Mucosa of gallbladder (tissue), 1 donor: ENCODE results near the gene CLCF1. TPM values are rescaled to one million over a fixed set of nuclear protein-coding genes. Genes with fewer than 3 reads are reported as not detected.

Source experiments
- DNase-seq: peaks from one replicate; pipeline ENCODE4 v3.0.0-alpha.2; 2020; ENCODE audit warnings: low spot score
- total RNA-seq: library from RNA; stranded (reverse); gene quantifications from one replicate; pipeline ENCODE4 v1.2.1, GENCODE V29; 2021
- donor health status: DM: no; HTN: no; CAD: no.

Gene CLCF1
- total RNA-seq: 4.0 TPM

DNA sequence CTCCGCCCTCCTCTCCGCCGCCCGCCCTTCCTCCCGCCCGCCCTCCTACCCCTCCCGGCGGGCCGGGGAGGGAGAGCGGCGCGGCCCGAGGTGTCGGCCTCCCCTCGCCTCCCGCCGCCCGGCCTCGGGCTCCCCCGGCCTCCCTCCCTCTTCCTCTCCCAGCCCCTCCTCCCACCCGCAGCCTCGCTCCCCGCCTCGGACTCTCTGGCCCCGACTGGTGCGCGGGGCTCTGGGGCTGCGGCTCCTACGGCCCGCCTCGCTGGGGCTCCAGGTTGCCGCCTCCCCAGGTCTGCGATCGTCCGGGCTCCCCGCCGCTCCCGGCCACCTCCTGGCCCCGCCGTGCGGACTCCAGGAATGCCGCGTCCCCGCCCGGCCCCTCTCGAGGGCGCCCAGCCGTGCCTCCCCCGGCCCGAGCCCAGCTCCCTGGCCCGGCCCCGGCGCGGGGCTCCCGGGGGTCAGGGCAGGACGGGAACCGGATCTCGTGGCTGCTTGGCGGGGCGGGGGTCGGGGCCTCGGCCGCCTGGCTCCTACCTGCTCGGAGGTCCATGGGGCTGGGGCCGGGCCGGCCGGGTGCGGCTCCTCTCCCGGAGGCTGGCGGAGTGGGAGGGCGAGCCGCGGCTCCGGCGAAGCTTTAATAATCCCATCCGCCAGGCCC, at the start of gene CLCF1:
CLCF1 (minus strand) TSS at position 606 of the 655 bp plus-strand sequence; CDS start at position 547, 59 bp downstream.
- peak; percentile 59 for DNase-seq

DNA sequence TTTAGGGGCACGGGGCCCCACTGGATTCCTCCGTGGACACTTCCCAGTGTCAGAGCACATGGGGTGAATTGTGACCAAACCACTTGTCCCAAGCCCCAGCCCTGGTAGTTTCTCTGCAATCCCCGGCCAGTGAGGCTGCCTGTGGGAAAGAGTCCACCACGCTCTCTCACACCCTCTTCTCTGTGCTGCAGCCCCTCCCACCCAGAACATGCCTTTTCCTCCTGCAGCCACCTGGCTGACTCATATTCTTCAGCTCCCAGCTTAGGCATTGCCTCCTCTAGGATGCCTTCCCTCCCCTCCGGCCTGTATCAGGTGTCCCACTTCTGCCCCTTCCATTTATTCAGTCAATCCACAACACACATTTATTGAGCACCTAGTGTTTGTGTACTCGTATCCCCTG, 49.5 kb upstream of the CLCF1 start:
- DNase-seq: no peak

DNA sequence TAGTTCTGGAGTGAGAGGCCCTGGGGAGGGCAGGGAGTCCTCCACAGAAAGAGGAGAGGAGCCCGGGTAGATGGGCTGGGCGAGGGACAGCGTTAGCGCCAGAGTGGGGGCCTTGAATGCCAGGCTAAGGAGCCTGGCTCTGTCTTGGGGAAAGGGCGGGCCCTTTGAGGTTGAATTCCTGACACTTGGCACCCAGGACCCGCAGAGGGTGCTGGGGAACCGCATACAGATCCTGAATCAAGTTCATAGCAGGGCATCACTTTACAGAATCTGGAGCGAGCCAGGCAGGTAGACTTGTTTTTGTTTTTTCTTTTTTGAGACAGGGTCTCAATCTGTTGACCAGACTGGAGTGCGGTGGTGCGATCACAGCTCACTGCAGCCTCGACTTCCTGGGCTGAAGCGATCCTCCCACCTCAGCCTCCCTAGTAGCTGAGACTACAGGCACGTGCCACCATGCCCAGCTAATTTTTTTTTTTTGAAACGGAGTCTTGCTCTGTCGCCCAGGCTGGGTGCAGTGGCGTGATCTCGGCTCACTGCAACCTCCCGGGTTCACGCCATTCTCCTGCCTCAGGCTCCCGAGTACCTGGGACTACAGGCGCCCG, 48.1 kb upstream of the CLCF1 start:
- DNase-seq: no peak

DNA sequence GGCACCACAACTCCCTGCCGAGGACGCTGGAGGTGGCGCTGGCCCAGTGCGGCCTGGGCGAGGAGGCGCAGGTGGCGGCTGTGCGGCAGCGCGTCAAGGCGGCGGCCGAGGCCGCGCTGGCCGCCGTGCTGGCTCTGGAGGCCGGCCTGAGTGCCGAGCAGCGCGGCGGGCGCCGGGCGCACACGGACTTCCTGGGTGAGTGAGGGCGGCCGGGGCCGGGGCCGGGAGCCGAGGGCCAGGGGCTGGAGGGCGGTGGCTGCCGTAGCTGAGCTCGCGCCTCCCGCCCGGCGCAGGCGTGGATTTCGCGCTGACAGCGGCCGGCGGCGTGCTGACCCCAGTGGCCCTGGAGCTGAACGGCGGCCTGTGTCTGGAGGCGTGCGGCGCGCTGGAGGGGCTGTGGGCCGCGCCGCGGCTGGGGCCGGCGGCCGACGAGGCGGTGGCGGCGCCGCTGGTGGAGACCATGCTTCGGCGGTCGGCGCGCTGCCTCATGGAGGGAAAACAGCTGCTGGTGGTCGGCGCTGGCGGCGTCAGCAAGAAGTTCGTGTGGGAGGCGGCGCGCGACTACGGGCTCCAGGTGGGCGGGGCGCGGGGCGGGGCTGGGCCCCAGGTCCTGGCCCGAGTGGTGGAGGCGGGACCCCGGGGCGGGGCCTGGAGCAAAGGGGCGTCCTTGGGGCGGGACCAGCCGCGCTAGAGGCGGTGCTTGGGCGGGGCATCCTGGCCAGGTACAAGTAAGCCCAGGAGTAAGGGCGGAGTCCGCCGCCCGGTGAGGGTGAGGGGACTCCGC, 47.4 kb upstream of the CLCF1 start:
- peak; percentile 97 for DNase-seq

DNA sequence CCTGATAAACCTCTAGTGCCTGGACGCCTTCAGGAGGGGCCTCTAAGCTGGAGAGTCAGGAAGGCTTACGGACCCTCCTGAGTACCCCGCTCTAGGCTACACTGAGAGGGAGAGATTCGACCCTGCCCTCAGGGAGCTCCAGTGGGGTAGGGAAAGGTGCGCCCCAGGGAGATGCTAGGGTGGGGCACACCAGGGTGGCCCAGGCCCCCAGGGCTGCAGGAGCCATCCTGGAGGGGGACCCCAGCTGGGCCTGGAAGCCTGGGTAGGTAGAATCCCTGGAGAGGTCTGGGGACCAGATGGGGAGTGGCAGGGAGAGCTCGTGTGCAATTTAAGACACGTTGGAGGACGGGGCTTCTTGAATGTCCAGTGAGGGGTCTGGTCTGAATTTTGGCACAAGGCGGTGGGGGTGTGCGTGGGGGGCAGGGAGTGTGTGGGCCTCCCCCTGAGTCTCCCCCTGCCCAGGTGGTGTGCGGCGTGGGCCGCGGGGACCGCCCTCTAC, 46.8 kb upstream of the CLCF1 start:
- no peak for DNase-seq

DNA sequence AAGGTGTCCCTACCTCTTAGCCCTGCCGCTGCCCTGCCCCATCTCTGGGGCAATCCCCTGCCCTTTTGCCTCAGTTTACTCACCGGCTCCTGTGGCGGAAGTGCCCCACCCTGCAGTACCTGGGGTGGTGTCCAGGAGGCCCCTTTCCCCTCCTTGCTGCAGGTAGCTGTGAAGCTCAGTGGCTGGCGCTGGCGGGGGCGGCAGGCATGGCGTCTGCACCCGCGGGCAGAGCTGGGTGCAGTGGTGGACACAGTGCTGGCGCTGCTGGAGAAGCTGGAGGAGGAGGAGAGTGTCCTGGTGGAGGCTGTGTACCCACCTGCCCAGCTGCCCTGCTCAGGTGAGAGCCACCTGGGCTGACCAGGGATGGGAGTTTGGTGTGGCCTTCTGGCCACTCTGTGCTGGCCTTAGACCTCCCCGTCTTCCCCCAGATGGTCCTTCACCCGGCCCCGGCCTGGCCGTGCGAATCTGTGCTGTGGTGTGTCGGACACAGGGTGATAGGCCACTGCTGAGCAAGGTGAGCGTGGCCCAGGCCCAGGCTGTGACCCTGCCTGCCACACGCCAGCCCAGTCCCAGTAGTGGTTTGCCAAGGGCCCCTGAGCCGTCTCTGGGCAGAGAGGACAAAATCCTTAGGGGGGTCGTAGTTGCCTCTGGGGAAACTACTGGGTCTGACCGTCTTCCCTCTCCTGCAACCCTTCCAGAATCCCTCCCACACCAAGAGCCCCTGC, 46.1 kb upstream of the CLCF1 start:
- no peak for DNase-seq

DNA sequence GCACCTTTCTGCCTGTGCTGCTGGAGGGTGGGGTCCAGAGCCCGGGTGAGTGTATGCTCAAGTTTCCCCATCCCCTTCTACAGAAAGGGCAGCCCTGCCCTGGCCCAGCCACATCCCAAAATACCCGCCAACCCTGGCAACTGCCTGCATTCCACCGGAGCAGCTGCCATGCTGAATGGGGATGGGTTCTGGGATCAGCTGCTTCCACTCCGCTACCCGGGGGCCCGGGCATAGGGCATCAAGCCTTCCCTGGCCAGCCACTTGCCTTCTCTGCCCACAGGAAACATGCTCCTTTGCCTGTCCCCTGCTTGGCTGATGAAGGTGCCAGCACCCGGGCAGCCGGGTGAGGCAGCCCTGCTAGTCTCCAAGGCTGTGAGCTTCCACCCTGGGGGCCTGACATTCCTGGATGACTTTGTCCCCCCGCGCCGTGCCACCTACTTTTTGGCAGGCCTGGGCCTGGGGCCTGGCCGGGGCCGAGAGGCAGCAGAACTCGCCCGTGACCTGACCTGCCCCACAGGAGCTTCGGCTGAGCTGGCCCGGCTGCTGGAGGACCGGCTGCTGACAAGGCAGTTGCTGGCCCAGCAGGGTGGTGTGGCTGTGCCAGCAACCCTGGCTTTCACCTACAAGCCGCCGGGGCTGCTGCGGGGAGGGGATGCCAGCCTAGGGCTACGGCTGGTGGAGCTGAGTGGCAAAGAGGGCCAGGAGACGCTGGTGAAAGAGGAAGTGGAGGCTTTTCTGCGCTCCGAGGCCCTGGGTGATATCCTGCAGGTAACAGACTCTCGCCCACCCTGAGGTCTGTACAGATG, 45.3 kb upstream of the CLCF1 start:
- no peak for DNase-seq

DNA sequence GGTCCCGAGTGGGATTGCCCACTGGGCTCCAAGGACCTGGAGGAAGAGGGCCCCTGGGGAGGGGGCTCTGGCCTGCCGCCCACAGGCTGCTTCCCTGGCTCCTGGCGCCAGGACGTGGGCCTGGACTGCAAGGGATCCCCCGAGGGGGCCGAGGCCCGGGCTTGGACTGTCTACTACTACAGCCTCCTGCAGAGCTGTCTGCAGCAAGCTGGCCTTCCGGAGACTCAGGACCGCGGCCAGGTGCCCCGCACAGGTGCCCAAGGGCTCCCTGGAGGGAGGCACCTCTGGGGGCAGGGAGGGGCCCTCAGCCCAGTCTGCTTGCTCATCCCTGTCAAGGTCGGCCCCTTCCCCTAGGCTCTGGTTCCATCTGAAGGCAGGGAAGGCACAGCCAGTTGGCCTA, 44.0 kb upstream of the CLCF1 start:
- no peak for DNase-seq

DNA sequence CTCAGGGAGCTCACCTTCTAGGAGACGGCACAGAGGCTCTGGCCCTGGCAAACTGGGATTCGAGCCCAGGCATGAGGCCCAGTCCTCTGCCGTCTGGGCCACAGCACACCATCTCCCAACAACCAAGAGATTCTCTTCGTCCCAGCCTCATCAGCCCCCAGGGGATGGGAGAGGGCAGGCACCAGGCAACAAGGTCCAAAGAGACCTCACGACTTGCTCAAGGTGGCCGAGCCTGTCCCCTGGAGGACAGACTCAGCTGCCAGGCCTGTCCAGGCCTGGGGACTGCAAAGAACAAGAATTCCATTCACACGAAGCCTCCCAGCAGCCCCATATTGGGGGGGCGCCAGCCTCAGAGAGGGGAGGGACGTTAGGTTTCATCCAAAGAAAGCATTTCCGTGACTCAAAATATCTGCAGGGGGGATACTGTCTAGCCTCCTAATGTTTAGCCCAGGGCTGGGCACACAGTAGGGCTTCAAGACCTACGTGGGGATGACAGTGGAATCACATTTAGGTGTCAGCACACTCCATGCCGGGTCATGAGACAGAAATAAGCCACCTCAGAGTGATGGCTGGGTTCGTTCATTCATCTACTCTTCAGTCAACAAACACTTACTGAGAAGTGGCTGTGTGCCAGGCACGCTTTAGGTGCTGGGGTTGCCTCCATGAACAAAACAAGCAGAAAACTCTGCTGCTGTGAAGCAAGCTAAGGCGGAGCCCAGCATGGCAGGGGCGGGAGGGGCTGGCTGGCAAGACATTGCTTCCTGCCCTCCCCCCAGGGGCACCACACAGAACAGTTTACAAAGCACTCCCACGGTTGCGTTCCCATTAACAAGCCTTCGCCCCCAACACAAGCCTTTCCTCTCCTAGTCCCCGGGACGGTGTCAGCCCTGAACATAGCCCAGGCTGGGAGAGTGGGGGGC, 43.3 kb upstream of the CLCF1 start:
- DNase-seq: peak; percentile 42

DNA sequence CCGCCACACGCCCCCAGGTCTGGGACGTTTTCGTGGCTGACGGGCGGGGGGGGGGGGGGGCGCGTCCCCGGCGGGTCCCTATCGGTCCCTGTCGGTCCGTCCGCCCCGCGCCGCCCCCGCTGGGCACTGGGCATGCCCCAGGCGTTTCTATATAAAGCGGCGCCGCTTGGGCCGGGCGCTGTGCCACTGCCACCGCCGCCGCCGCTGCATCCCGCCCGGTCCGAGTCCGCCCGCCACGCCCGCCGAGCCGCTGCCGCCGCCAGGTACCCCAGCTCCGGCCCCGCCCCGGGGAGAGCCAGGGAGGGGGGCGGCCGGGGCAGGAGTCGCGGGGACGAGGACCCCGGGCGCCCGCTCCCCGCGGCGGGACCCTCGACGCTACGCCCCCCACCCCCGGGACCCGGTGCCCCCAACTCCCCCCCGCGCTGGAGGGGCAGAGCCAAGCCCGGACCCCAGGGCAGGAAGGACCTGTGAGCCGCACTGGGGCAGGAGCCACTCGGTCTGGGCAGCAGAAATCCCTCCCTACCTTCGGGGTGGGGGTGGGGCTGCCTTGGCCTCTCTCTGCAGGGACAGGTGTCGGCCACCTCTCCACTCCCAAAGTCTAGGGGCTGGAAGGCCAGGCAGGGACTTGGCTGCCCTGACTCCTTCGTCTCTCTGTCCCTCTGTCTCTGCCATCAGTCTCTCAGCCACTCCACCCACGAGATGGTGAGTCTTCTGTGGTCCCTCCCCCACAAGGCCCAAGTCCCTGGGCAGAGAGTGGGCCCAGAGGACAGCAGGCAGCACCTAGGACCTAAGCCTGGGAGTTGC, 42.3 kb upstream of the CLCF1 start, which contains the start of gene CARNS1:
CARNS1 (plus strand) TSS at position 178 of the 804 bp plus-strand sequence; CDS start at position 700, 522 bp downstream.
- no peak for DNase-seq

DNA sequence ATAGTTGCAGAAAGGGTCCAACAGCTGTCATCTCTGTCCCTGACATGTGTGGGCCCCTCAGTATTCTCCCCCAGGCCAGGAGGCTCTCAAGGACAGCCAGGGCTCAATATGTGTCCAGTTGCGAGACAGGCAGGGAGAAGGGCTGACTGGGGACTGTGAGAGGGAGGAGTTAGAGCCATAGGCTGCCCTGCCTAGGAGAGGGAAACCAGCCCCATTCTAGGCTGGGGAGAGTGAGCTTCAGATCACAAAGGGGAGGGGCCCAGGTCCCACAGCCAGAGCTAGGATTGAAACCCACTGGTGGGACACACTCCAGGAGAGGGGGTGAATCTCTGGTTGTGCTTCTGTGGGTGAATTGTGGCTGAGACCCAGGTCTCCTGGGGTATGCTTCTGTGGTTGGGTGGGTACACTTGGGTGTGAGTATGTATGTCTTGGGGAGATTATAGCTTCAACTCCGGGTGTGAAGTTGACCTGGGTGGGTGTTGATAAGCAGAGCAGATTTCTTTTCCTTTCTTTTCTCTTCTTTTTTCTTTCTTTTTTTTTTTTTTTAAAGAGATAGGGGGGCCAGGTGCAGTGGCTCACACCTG, 40.0 kb upstream of the CLCF1 start:
- no peak for DNase-seq

DNA sequence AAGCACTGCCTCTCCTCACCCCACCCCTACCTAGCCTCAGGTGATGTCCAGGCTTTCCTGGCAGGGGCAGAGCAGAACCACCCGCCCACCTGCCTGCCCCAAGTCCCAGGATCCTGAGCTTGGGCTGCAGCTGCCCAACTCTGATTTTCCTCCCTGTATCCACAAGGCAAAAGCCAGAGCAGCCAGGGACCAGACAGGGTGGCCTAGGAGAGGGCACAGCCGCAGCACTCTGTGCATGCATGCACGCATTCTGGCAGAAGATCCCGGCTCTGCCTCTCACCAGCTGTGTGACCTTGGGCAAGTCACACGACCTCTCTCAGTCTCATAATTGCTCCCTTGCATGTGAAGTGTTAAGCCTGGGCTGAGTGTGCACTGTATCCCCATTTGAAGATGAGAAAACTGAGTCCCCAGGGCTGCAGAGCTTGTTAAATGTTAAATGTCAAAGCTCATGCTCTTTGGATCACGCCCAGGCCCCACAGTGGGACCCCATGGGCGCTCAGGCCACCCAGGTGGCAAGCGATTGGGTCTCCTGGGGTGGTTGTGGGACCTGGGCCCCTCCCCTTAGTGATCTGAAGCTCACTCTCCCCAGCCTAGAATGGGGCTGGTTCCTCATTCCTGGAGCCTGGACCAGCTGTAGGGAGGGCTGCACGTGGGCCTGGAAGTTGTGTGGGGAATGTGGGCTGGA, 39.2 kb upstream of the CLCF1 start:
- DNase-seq: no peak

DNA sequence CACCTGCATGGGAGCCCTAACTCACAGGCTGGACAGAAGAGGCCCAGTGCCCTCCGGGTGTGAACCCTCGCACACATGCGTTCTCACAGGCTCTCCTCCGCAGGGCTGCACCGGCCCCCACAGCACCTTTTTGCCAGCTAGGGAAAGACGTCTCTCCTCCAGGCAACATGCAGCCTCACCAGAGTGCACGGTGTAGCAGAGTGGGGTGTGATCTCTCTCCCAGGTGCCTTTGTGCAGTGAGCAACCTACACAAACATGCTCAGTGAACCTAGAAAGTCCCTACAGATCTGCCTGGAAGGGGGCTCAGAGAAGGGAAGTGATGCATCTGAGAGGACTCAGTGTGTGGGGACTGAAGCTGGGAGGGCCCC, 38.4 kb upstream of the CLCF1 start:
- no peak for DNase-seq

DNA sequence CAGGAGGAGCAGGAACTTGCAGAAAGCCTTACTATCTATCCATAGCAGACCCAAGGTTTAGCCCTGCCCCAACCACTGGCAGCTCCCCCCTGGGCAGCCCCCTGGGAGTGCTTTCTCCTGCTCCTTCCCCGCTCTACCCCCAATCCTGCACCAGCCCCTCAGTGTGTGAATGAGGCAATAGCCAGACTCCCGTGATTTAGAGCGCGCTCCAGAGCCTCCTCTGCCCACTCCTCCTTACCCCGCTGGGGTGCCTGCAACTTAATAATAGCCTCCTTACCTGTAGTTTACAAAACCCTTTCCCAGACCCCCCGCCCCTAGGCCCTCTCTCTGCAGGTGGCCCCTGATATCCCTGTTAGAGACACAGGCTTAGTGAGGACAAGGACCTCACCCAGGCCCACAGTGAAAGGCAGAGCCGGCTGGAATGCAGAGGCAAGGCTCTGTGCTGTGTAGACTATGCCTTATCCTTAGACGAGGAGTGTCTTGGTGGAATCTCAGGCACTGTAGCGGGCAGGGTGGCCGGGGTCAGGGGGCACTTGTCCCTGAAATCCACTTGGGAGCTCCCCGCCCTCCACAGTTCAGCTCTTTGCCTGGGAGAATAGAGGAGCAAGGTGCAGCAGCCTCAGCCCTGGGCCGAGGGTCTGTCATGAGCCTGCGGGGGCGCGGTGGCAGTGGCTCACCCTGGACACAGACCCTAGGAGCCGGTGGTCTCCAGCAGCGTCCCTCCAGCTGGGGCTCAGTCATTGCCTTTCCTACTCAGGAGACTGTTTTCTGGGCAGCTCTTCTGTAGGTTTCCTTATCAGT, 37.8 kb upstream of the CLCF1 start:
- no peak for DNase-seq

DNA sequence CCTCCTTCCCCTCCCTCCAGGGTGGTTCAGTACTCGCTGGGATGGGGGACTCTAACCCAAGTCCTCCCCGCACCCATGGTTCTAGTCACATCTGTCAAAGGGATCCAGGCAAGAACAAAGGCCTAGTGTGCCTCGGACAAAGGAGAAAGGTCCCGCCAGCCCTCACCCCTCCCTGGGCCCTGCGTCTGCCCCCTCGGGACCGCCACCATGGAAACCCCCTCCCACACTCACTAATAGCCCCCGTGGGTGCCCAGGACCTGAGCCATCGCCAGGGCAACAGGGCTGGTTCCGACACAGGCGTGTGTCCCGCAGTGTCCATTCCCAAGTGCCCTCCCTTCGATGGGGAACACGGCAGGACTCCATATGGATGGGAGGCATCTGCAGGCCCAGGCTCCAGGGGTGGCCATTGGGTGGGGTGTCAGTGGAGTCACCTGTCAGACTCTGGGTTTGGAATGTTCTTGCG, 37.0 kb upstream of the CLCF1 start:
- no peak for DNase-seq

DNA sequence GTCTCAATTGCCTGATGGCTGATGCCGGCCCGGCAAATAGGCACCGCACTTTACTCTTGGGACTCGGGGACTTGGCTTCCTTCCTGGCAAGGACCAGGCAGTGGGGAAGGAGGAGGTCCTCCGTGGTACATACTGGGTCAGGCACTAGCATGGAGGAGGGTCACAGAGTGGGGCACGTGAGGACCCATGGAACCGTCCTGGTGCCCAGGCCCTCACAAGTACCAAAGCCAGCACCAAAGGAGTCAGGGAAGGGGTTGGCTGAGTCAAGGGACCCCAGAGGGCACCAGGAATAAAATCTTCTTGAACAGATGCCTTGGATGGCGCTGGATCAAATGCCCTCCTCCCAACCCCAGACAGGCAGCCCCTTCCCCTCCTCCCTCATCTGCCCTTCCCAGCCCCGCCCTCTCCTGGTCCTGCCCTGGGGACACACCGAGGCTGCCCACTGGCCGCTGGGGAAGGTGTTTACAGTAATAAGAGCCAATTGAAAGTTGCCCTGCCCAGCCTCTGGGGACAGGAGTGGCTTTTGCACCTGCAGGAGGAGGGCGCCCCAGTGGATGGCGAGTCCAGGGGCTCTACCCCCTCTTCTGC, 36.5 kb upstream of the CLCF1 start:
- no peak for DNase-seq

DNA sequence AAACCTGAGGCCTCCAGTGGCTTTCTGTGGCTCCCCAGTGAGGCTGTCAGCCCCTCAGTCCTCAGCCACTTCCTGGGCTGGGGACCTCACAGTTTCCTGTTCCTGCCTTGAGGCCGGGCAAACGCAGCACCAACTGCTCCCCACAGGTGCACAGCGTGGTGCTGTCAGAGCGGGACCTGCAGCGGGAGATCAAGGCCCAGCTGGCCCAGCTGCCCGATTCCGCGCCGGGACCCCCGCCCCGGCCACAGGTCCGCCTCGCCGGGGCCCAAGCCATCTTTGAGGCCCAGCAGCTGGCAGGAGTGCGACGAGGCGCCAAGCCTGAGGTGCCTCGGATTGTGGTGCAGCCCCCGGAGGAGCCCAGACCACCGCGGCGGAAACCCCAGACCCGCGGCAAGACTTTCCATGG, 35.9 kb upstream of the CLCF1 start:
- DNase-seq: no peak
